WTC11 (cell line): ENCODE measurements around the gene SLC38A6.

ENCODE experiments used
- CBFB ChIP-seq: sonication (generic); formaldehyde crosslinking; IDR thresholded peaks from 2 replicates; pipeline ENCODE4 v1.8.1; 2022; ENCODE audit warnings: mild to moderate bottlenecking, low read depth, missing genetic modification reagents
- CTCF ChIP-seq: fragments of 200-600 bp; IDR thresholded peaks from 2 replicates; pipeline ENCODE4 v1.8.0; 2022; ENCODE audit warnings: antibody characterized with exemption
- E2F1 ChIP-seq: sonication (generic); formaldehyde crosslinking; IDR thresholded peaks from 2 replicates; pipeline ENCODE4 v1.8.0; 2022; ENCODE audit warnings: mild to moderate bottlenecking, missing genetic modification reagents
- SMAD3 ChIP-seq: sonication (generic); formaldehyde crosslinking; IDR thresholded peaks from 2 replicates; pipeline ENCODE4 v1.8.0; 2022; ENCODE audit warnings: missing genetic modification reagents, mild to moderate bottlenecking, borderline replicate concordance
- TP53 ChIP-seq: sonication (generic); formaldehyde crosslinking; IDR thresholded peaks from 2 replicates; pipeline ENCODE4 v1.8.1; 2023; ENCODE audit warnings: mild to moderate bottlenecking, missing genetic modification reagents
- USF2 ChIP-seq: sonication (generic); formaldehyde crosslinking; IDR thresholded peaks from 2 replicates; pipeline ENCODE4 v1.8.1; 2023; ENCODE audit warnings: mild to moderate bottlenecking, missing genetic modification reagents, moderate library complexity

GRCh38 chr14:61037215-61037614, 56.2 kb downstream of the SLC38A6 start:
- no peak for TF ChIP-seq CTCF
- TF ChIP-seq USF2, result no peak
- no peak for TF ChIP-seq CBFB (CRISPR knock-in tag)
- no peak for TF ChIP-seq E2F1 (CRISPR knock-in tag)
- TF ChIP-seq SMAD3 (CRISPR knock-in tag), result no peak
- no peak for TF ChIP-seq TP53 (CRISPR knock-in tag)
